Keratinocyte (primary cell): ENCODE measurements around the gene LRRC4C. TPM values are rescaled to one million over a fixed set of nuclear protein-coding genes. Genes with fewer than 3 reads are reported as not detected.

Experiments
- DNase-seq: peaks from one replicate; pipeline ENCODE4 v3.0.0-alpha.2; 2011; ENCODE audit warnings: low read depth, missing footprints, low spot score
- FAIRE-seq: peaks from 2 replicates; lab custom pipeline; 2011; peaks lifted over from hg19 to GRCh38; lab: Jason Lieb, UNC
- H2AFZ ChIP-seq: 2 replicates; pipeline ENCODE4 v1.6.0; 2012; ENCODE audit warnings: low read length, control low read depth, inconsistent platforms; ENCODE audit not compliant: control insufficient read depth
- H3K27ac ChIP-seq: 2 replicates; pipeline ENCODE4 v1.5.1; 2011; ENCODE audit warnings: low read length; ENCODE audit not compliant: control insufficient read depth, insufficient read depth
- H3K27me3 ChIP-seq: 3 replicates; pipeline ENCODE4 v1.6.0; 2011; ENCODE audit warnings: low read length; ENCODE audit not compliant: control insufficient read depth, insufficient read depth; ENCODE audit errors: extremely low read depth
- H3K36me3 ChIP-seq, 2 experiments: 2 replicates in 1 of 2; 3 replicates in 1 of 2; pipeline ENCODE4 v1.5.1; 2011; ENCODE audit warnings: low read length in 2 of 2, mild to moderate bottlenecking in 1 of 2; ENCODE audit not compliant: control insufficient read depth in 2 of 2, insufficient read depth in 2 of 2; ENCODE audit errors: extremely low read depth in 1 of 2
- H3K4me1 ChIP-seq: 3 replicates; pipeline ENCODE4 v1.5.1; 2011; ENCODE audit warnings: low read length; ENCODE audit not compliant: control insufficient read depth, insufficient read depth; ENCODE audit errors: extremely low read depth
- H3K4me2 ChIP-seq: 3 replicates; pipeline ENCODE4 v1.6.0; 2011; ENCODE audit warnings: low read depth, low read length; ENCODE audit not compliant: control insufficient read depth, insufficient read depth; ENCODE audit errors: extremely low read depth
- H3K4me3 ChIP-seq, 3 experiments: fragments of 200-600 bp in 1 of 3; sonication (generic) in 1 of 3; 2 replicates in 2 of 3; 3 replicates in 1 of 3; pipeline ENCODE4 v1.5.1; 2011 to 2016; ENCODE audit warnings: low read length in 3 of 3, mild to moderate bottlenecking in 3 of 3, control low read depth in 2 of 3, inconsistent platforms in 1 of 3, low read depth in 1 of 3, mixed read lengths in 1 of 3, mixed run types in 1 of 3, moderate library complexity in 1 of 3; ENCODE audit not compliant: control insufficient read depth in 2 of 3, insufficient read depth in 2 of 3; ENCODE audit errors: extremely low read depth in 1 of 3
- H3K79me2 ChIP-seq: 2 replicates; pipeline ENCODE4 v1.6.0; 2012; ENCODE audit warnings: low read length; ENCODE audit not compliant: control insufficient read depth, insufficient read depth
- H3K9ac ChIP-seq: 3 replicates; pipeline ENCODE4 v1.6.0; 2011; ENCODE audit warnings: low read length; ENCODE audit not compliant: control insufficient read depth, insufficient read depth; ENCODE audit errors: extremely low read depth
- H3K9me1 ChIP-seq: 3 replicates; pipeline ENCODE4 v1.6.0; 2011; ENCODE audit warnings: low read length; ENCODE audit not compliant: control insufficient read depth, insufficient read depth; ENCODE audit errors: extremely low read depth
- H3K9me3 ChIP-seq: 2 replicates; pipeline ENCODE4 v1.5.1; 2012; ENCODE audit warnings: low read depth, low read length; ENCODE audit not compliant: control insufficient read depth
- H4K20me1 ChIP-seq: 3 replicates; pipeline ENCODE4 v1.6.0; 2011; ENCODE audit warnings: low read length; ENCODE audit not compliant: control insufficient read depth, insufficient read depth; ENCODE audit errors: extremely low read depth
- CTCF ChIP-seq, 3 experiments: IDR thresholded peaks in 1 of 3; conservative IDR thresholded peaks in 1 of 3; optimal IDR thresholded peaks in 1 of 3; 2 replicates in 2 of 3; 3 replicates in 1 of 3; pipeline versions ENCODE3 to v1.5.1; 2011; ENCODE audit warnings: low read length in 3 of 3, mild to moderate bottlenecking in 3 of 3, moderate library complexity in 2 of 3, control low read depth in 1 of 3, inconsistent platforms in 1 of 3; ENCODE audit not compliant: insufficient read depth in 2 of 3; ENCODE audit errors: extremely low read depth in 1 of 3
- EZH2 ChIP-seq: IDR thresholded peaks from one replicate; pipeline ENCODE4 v1.6.1; 2012; ENCODE audit warnings: inconsistent platforms, mild to moderate bottlenecking, low read length, moderate library complexity
- dilution Hi-C: fragments of 300-500 bp; cut with MboI; formaldehyde crosslinking; loops from one replicate; pipeline ENCODE4 v1.7.0; 2020; ENCODE audit warnings: low sequenced_read_pairs; ENCODE audit not compliant: extremely low pct_ligation_motif_present
- polyA plus RNA-seq, 5 experiments: library from polyadenylated mRNA; depleted of rRNA in 3 of 5; stranded (reverse) in 3 of 5; stranded (forward) in 1 of 5; unstranded in 1 of 5; fragments of >200 nt; gene quantifications; 1 replicate in 1 of 5; 2 replicates in 3 of 5; 3 replicates in 1 of 5; pipeline versions ENCODE4 v1.2.1 to v1.2.3, GENCODE V29; 2011 to 2012; ENCODE audit warnings: missing spikeins in 2 of 5, low read depth in 1 of 5, low replicate concordance in 1 of 5

The LRRC4C gene
- polyA plus RNA-seq, 1 donor (not counting 4 experiments of a cell fraction or from before 2014, with no cell fraction given): not detected

GRCh38 chr11:40302669-40303068 is 1156.8 kb downstream of the LRRC4C start:
- no peak overlapping the region for H2AFZ ChIP-seq
- no peaks in the 10 kb centered on the region for H3K9me3 ChIP-seq
- H3K4me2 ChIP-seq: no peak overlapping the region
- no peaks in the 10 kb centered on the region for H3K79me2 ChIP-seq
- no peak overlapping the region for H3K4me3 ChIP-seq
- H3K9ac ChIP-seq: no peak overlapping the region
- H4K20me1 ChIP-seq: no peaks in the 10 kb centered on the region
- H3K27me3 ChIP-seq: no peaks in the 10 kb centered on the region
- no peak for DNase-seq
- dilution Hi-C loops: no loop called here
- FAIRE-seq: no peak
- H3K9me1 ChIP-seq: no peaks in the 10 kb centered on the region
- H3K36me3 ChIP-seq: no peaks in the 10 kb centered on the region
- no peaks in the 10 kb centered on the region for H3K4me1 ChIP-seq
- H3K27ac ChIP-seq: no peak overlapping the region
- TF ChIP-seq EZH2 (no peak), CTCF (optimal IDR thresholded peaks at IDR 0.05 in 1 of 3, IDR thresholded peaks at IDR 0.05 in 1 of 3, conservative IDR thresholded peaks at IDR 0.05 in 1 of 3; ENCODE audit: extremely low read depth in 1 of 3, insufficient read depth in 2 of 3, low read length in 3 of 3) (no peak)

- no peaks in the 10 kb centered on the region for H3K36me3 ChIP-seq
- peaks cover 2% of the 10 kb centered on the region for H3K4me1 ChIP-seq
- H4K20me1 ChIP-seq: no peaks in the 10 kb centered on the region
- H3K27ac ChIP-seq: no peak overlapping the region
- no peaks in the 10 kb centered on the region for H3K9me3 ChIP-seq
- TF ChIP-seq CTCF (optimal IDR thresholded peaks at IDR 0.05 in 1 of 3, IDR thresholded peaks at IDR 0.05 in 1 of 3, conservative IDR thresholded peaks at IDR 0.05 in 1 of 3; ENCODE audit: extremely low read depth in 1 of 3, insufficient read depth in 2 of 3, low read length in 3 of 3) (no peak), EZH2 (no peak)
- H3K79me2 ChIP-seq: no peaks in the 10 kb centered on the region
- no peak overlapping the region for H2AFZ ChIP-seq
- DNase-seq: no peak
- dilution Hi-C loops: no loop called here
- H3K9ac ChIP-seq: no peak overlapping the region
- no peak overlapping the region for H3K4me2 ChIP-seq
- FAIRE-seq: no peak
- no peaks in the 10 kb centered on the region for H3K9me1 ChIP-seq
- H3K4me3 ChIP-seq: no peak overlapping the region
- H3K27me3 ChIP-seq: no peaks in the 10 kb centered on the region
Observed at GRCh38 chr11:40295466-40295865, 1164.0 kb downstream of the LRRC4C start.
